HG03457 (cell line): Measurements from ENCODE around the gene FAM241A.
"Not testable (repeated sequence)": the region's sequence is repeated elsewhere in the genome, so short reads cannot be mapped to it uniquely, and the experiment has no call there.

ENCODE experiments used
- ATAC-seq: cut with Tn5 transposase; IDR thresholded peaks from one replicate; pipeline ENCODE4 v1.9.1; 2021; ENCODE audit warnings: moderate number of reproducible peaks; ENCODE audit not compliant: unreplicated experiment

Gene FAM241A

GRCh38 chr4:112172180-112172579 is 26.9 kb downstream of the FAM241A start:
- ATAC-seq: no peak

GRCh38 chr4:112173593-112174558 is 28.6 kb downstream of the FAM241A start:
- ATAC-seq: no peak

GRCh38 chr4:112175840-112176239 is 30.6 kb downstream of the FAM241A start:
- ATAC-seq: no peak

DNA sequence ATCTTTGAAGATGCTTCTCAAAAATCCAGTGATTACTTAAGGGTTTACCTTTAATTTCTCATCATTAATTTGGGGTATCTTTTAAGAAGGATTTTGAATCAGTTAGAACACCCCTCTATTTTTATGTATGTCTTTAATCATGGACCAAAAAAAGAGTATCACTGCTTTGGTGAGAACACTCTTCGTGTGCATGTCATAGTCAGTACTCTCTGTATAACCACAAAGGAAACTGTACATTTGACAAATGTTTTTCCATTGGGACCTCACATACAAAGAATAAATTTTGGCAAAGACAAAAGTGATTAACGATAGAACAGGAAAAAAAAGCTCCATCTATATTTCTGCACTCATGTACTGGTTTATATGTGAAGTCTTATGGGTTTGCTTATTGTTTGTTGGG is 31.3 kb downstream of the FAM241A start:
- ATAC-seq: no peak

- ATAC-seq: not testable (repeated sequence)
Observed at GRCh38 chr4:112178741-112179140, 33.5 kb downstream of the FAM241A start.

DNA sequence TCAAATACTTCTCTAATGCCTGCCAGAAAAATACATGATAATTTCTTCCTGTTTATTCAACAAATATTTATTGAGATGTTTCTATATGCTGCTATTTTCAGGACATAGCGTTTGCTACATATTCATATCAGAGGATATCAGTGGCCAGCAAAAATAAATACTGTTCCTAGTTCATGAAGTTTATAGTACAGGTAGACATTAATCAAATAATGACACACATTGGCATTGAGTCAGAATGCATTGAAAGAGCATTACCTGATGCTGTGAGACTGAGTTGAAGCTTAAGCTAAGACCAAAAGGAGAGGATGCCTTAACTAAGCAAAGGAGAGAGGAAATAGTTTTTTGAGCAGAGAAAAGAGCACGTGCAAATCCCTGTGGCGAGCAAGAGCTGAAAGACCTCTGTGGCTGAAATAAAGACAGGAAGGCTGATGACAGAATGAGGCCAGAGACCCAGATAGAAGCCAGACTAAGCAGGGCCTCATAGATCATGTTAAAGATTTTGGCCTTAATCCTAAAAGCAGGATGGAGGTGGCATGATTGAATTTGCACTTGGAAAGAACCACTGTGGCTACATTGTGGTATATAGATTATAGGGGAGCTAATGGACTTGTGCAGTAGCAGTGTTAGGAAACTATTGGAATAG is 36.2 kb downstream of the FAM241A start:
- no peak for ATAC-seq

DNA sequence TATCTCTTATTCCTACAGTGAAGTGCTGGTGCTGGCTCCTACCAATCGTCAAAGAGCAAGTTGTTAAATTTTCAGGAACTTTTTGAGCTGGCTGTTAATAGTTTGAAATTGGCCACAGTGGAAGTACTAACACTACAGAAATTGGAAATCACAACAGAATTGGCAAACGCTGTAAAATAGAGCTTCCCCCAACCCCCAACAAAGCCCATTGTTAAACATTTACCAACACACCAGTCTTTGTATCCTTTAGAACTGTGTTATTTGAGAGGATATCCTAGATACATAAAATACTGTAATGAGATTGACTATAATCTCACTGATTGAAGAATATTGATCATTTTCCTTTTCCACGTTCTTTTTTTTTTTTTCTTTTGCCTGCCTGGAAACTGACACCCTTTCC is 37.4 kb downstream of the FAM241A start:
- no peak for ATAC-seq

GRCh38 chr4:112183252-112183651 is 38.0 kb downstream of the FAM241A start:
- ATAC-seq: no peak

GRCh38 chr4:112184438-112184837 is 39.2 kb downstream of the FAM241A start:
- no peak for ATAC-seq

- ATAC-seq: no peak
Observed at GRCh38 chr4:112185334-112185733, 40.1 kb downstream of the FAM241A start.

DNA sequence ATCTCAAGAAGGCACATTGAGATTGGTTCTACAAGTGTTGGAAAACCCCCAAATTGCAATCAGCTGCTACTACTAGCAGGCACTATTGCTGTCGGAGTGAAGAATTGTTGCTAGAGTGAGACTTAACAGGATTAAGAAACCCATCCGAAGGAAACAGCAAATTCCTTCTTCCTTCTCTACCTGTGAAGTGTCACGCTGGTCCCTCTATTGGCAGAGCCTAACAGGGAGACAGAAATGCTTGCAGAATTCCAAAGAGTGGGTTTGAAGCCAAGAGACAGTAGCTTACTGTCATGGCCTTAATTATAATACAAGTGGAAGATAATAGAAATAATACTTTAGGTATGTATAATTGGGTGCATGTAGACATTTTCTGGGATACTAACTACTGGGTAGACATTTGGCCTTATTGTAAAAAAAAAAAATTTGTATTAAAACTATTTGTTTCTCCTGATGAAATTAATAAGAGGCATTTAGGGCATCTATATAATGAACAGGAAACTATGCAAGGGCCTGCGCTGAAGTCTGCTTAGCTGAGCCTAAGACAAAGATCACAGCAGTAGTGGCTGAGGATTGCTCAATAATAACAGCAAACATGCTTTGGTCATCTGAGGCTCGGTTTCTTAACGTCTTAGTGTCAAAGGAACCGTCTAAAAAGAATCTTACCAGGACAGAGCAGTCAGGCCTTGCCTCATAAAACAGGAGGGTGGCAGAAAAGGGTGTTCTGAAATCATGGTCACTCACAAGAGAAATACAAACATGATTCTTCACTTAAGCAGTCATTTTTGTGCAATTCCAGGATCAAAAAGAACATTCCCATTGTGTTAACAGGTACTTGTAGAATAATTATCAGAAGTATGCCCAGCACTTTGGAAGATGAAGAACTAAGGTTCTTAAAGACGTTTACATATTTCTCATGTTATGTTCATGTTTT is 40.8 kb downstream of the FAM241A start:
- ATAC-seq: no peak

DNA sequence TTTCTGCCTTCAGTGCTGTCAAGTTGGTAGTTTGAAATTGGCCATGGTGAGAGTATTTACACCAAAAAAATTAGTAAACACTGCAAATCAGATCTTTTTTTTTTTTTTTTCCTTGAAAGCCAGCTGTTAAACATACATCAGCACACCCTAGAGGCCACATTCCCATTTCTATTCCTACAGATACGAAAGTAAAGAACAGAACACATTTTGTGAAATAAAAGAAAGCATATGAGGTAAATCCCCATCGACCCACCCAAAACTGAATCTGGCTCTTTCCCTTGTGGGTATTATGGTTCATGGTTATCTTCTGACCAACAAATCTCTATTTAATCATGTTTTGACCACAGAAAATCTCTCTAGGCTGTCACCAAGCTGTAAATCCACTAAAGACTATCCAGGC is 44.5 kb downstream of the FAM241A start:
- ATAC-seq: no peak

- ATAC-seq: no peak
Observed at GRCh38 chr4:112190684-112191083, 45.4 kb downstream of the FAM241A start.

GRCh38 chr4:112196461-112196860 is 51.2 kb downstream of the FAM241A start:
- no peak for ATAC-seq

DNA sequence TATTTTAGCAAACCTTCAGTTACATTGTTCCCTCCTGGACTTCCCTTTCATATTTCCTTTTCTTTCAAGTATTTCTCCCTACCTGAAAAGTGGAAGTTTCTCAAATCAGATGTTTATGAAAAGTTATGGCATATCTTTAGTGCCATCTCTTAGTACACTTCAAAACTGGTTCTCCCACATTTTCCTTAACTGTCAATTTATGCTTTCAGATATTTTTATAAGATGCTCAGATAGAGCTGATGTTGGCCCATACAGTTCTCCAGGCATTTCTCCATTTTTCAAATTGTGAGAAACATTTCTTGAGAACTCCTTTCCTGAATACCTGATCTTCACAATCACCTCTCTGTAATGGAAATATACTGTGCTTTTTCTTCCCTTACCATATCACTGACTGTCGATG is 53.8 kb downstream of the FAM241A start:
- ATAC-seq: no peak

- ATAC-seq: no peak
Observed at GRCh38 chr4:112201915-112202505, 56.8 kb downstream of the FAM241A start.

DNA sequence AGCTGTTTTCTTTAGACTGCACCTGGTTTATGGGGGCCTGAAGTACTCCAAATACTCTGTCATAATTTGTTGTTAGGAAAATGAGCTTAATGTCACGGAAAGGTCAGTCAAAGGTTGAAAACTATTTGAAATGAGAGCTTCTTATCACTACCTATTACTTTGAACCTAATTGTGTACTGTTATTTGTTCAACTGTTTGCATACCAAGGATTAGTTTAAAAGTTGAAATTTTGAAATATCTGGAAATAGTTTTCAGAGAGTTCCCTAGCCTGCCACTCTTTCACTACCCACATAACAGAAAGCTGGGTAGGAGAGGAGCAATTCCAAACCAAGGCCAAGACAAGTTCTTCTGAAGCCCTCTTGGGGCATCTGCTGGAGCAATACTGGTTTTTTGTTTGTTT is 58.3 kb downstream of the FAM241A start:
- ATAC-seq: no peak

DNA sequence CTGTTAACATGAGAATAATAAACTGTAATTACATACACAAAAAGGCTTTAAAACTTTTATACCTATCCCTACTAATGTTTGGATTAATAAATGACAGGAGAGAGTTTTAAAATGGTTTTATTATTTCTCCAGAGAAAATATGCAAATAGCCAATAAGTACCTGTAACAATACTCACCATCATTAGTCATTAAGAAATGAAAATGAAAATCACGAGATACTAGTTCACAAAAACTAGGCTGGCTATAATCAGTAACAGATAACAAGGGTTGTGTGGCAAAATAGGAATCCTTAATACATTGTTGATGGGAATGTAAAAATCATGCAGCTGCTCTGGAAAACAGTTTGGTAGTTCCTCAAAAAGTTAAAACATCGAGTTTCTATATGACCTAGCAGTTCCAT is 61.2 kb downstream of the FAM241A start:
- ATAC-seq: no peak

DNA sequence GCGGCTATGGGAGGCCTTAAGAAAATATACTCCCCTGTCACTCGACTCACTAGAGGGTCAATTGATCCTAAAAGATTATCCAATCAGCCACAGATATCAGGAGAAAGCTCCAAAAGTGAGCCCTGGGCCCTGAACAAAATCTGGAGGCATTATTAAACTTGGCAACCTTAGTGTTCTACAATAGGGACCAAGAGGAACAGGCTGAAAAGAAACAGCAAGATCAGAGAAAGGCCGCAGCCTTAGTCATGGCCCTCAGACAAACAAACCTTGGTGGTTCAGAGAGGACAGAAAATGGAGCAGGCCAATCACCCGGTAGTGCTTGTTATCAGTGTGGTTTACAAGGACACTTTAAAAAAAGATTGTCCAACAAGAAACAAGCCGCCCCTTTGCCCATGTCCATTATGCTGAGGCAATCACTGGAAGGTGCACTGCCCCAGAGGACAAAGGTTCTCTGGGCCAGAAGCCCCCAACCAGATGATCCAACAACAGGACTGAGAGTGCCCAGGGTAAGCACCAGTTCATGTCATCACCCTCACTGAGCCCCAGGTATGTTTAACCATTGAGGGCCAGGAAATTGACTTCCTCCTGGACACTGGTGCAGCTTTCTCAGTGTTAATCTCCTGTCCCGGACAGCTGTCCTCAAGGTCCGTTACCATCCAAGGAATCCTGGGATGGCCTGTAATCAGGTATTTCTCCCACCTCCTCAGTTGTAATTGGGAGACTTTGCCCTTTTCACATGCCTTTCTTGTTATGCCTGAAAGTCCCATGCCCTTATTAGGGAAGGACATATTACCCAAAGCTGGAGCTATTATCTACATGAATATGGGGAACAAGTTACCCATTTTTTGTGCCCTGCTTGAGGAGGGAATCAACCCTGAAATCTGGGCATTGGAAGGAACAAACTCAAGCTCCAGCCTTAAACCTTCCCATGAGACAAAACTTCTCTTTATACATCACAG is 63.2 kb downstream of the FAM241A start:
- ATAC-seq: not testable (repeated sequence)

DNA sequence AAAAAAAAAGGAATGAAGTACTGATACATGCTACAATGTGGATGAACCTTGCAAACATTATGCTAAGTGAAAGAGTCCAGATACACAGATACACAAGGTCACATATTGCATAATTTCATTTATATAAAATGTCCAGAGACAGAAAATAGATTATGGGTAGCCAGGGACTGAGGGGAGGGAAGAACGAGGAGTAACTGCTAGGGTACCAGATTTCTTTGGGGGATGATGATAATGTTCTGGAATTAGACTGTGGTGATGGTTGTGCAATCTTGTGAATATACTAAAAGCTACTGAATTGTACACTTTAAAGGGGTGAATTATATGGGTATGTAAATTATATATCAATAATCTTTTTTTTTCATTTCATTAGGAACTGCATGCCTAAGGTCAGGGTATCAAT is 65.5 kb downstream of the FAM241A start:
- no peak for ATAC-seq
